Measurements from ENCODE around the gene PARD3.

DNA sequence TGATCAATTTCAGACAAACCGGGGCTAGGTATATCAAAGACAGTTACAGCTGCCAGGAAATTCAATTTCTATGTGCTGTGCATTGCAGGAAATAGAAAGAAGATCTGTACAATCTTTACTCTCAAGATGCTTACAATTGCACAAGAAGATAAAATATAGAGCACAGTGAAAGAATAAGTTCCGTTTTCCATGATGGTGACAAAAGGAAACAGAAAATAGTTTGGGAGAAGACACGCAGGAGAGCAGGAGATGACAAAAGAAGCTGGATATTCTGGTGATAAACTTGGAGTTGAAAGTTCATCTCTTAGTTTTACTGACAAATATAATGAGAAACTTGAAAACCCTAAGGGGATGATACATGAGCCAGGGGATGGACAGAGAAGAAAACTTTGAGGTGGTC is 646.0 kb downstream of the PARD3 start:
- TF ChIP-seq, protein P1, sequence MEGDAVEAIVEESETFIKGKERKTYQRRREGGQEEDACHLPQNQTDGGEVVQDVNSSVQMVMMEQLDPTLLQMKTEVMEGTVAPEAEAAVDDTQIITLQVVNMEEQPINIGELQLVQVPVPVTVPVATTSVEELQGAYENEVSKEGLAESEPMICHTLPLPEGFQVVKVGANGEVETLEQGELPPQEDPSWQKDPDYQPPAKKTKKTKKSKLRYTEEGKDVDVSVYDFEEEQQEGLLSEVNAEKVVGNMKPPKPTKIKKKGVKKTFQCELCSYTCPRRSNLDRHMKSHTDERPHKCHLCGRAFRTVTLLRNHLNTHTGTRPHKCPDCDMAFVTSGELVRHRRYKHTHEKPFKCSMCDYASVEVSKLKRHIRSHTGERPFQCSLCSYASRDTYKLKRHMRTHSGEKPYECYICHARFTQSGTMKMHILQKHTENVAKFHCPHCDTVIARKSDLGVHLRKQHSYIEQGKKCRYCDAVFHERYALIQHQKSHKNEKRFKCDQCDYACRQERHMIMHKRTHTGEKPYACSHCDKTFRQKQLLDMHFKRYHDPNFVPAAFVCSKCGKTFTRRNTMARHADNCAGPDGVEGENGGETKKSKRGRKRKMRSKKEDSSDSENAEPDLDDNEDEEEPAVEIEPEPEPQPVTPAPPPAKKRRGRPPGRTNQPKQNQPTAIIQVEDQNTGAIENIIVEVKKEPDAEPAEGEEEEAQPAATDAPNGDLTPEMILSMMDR (IDR thresholded peaks at IDR 0.05): no peak
- no peak for TF ChIP-seq POLR2A (IDR thresholded peaks at IDR 0.05)
